Coronary artery (tissue), 2 donors: ENCODE data around the gene CEMIP2.

Experiments used
- DNase-seq: peaks from one replicate; pipeline ENCODE4 v3.0.0-alpha.2; 2017; ENCODE audit warnings: low spot score
- H3K27ac ChIP-seq, 2 donors: fragments of 200-600 bp; sonication (generic); one replicate each; pipeline ENCODE4 v1.5.1; 2016 to 2019
- H3K4me3 ChIP-seq: fragments of 200-600 bp; sonication (generic); 2 replicates; pipeline ENCODE4 v1.5.1; 2016; ENCODE audit warnings: mild to moderate bottlenecking, moderate library complexity
- CTCF ChIP-seq: fragments of 200-600 bp; sonication (generic); IDR thresholded peaks from one replicate; pipeline ENCODE4 v1.5.1; 2019; ENCODE audit warnings: antibody characterized with exemption

CEMIP2 gene

GRCh38 chr9:71647094-71647591 is 121.2 kb downstream of the CEMIP2 start:
- Histone ChIP-seq H3K4me3 (peak overlapping the region; percentile 7), H3K27ac (peak overlapping the region in 1 of 2 donors; percentile 40)
- DNase-seq: no peak
- no peak for TF ChIP-seq CTCF

GRCh38 chr9:71646131-71646530 is 122.2 kb downstream of the CEMIP2 start:
- Histone ChIP-seq H3K4me3 (no peak overlapping the region), H3K27ac (no peak overlapping the region)
- no peak for DNase-seq
- no peak for TF ChIP-seq CTCF

- no peak for TF ChIP-seq CTCF
- Histone ChIP-seq H3K4me3 (no peak overlapping the region), H3K27ac (no peak overlapping the region)
- DNase-seq: no peak
Observed at GRCh38 chr9:71644819-71645362, 123.4 kb downstream of the CEMIP2 start.

- TF ChIP-seq CTCF: no peak
- peak overlapping the region in 1 of 2 donors; percentile 25 for H3K27ac ChIP-seq
- no peak for DNase-seq
- no peak overlapping the region for H3K4me3 ChIP-seq
Observed at GRCh38 chr9:71643330-71643729, 125.0 kb downstream of the CEMIP2 start.

GRCh38 chr9:71642056-71642455 is 126.3 kb downstream of the CEMIP2 start:
- peak overlapping the region in 1 of 2 donors; percentile 21 for H3K27ac ChIP-seq
- H3K4me3 ChIP-seq: no peak overlapping the region
- no peak for DNase-seq
- TF ChIP-seq CTCF: no peak

GRCh38 chr9:71638627-71639026 is 129.7 kb downstream of the CEMIP2 start:
- TF ChIP-seq CTCF: no peak
- H3K27ac ChIP-seq: peak overlapping the region in 1 of 2 donors; percentile 73
- H3K4me3 ChIP-seq: no peak overlapping the region
- no peak for DNase-seq

GRCh38 chr9:71637926-71638325 is 130.4 kb downstream of the CEMIP2 start:
- no peak for DNase-seq
- H3K4me3 ChIP-seq: no peak overlapping the region
- no peak for TF ChIP-seq CTCF
- peak overlapping the region in 1 of 2 donors; percentile 73 for H3K27ac ChIP-seq
